NOMO-1 (cell line): ENCODE measurements around the gene CFAP46.

Experiments
- DNase-seq, 2 experiments: peaks; one replicate each; lab custom pipeline; 2025; ENCODE audit not compliant: unreplicated experiment in 2 of 2; lab: John Stamatoyannopoulos, UW

CFAP46 gene

DNA sequence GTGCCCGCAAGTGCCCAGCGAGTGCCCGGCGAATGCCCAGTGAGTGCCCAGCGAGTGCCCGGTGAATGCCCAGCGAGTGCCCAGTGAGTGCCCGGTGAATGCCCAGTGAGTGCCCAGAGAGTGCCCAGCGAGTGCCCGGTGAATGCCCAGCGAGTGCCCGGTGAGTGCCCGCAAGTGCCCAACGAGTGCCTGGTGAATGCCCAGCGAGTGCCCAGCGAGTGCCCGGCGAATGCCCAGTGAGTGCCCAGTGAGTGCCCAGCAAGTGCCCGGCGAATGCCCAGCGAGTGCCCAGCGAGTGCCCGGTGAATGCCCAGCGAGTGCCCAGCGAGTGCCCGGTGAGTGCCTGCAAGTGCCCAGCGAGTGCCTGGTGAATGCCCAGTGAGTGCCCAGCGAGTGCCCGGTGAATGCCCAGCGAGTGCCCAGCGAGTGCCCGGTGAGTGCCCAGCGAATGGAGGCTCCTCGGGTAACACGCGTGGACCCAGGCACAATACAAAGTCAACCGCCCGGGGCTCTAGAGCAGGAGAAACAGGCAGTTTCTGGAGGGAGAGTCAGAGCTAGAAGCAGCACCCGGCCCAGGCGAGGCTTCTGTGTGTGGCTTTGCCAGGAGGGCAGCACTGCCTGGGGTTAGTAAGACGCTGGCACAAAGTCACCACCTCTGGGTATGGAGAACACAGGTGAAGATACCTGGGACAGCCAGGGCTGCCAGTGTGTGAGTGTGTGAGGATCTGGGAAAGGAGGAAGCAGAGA, 38.2 kb upstream of the CFAP46 start:
- DNase-seq = no peak

DNA sequence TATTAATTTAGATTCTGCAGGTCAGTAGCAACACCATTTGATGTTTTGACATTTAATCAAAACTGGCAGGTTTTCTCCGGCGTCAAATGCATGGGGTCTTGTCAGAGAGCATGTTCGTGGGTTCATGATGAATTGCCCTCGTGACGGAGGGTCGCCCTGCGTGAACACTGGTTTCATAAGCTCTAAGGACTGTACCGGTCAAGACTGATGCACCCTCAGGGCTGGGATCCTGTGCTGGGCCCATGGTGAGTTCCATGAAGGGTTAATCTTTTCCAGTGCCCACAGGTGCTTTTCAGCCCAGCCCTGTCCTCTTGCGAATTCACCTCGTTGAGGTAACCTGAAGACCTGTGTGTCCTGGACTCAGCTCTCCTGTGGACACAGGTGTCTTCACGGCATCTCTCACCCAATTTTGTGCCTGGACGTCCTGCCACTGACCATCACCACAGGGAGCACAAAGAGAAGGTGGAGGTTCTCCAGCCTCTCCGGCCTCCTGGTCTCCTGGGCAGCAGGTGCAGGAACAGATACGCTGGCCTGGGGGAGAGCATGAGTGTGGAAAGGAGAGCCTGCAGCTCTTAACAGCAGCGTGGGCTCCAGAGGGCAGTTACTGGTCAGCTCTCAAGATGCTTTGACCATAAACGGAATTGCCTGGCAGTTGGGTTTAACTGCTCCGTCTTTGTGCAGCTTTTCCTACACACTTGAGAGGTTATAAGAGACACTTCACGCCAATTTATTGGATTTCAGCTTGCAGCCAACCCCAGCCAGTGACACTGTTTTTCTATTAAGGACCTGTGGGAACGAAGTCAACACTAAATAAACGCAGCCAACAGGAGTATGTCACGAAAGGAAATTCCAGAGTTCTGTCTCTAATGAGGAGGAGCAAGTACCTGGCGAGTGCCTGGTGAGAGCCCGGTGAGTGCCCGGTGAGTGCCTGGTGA, 37.4 kb upstream of the CFAP46 start:
- no peak for DNase-seq

DNA sequence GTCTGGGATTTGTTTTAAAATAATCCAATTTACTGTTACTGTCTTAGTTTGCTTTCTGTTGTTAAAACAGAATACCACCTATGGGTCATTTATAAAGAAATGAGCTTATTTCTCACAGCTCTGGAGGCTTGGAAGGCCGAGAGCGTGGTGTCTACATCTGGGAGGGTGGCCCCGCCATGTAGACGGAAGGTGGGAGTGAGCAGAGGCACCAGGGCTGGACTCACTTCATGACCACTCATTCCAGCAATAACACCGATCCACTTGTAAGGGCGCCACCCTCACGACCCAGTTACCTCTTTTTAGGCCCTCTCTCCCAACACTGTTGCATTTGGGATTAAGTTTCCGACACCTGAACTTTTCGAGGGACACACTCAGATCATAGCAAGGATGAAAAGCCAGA, 36.2 kb upstream of the CFAP46 start:
- DNase-seq = no peak

DNA sequence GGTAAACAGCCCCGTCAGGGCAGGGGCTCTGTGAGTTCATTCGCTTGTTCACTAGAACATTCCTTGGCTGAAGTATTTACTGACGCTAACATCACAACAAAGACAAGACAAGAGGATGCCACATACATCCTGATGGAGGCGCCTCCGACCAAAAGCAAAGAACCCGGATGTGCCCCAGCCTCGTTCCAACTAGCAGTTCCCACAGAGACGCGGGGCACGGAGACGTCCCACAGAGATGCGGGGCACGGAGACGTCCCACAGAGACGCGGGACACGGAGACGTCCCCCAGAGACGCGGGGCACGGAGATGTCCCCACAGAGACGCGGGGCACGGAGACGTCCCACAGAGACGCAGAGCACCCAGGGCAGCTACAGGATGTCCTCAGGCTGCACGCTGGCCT, 35.4 kb upstream of the CFAP46 start:
- DNase-seq = no peak

DNA sequence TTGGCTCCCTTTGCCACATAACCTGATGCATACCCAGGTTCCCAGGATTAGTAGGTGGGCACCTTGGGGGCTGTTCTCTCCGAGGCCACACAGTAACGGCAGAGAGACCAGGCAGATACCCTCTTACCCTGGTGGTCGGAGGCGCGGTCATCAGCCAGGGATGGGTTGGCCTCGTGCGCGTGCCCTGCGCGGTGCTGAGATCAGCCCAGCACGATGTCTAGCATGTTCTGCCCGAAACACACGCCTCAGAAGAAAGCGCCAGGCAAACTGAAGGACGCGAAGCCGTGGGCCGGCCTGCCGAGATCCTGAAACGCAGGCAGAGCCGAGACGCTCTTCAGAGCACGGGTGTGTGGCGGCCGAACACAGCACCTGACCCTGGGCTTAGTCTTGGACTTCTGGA, 34.7 kb upstream of the CFAP46 start:
- no peak for DNase-seq

DNA sequence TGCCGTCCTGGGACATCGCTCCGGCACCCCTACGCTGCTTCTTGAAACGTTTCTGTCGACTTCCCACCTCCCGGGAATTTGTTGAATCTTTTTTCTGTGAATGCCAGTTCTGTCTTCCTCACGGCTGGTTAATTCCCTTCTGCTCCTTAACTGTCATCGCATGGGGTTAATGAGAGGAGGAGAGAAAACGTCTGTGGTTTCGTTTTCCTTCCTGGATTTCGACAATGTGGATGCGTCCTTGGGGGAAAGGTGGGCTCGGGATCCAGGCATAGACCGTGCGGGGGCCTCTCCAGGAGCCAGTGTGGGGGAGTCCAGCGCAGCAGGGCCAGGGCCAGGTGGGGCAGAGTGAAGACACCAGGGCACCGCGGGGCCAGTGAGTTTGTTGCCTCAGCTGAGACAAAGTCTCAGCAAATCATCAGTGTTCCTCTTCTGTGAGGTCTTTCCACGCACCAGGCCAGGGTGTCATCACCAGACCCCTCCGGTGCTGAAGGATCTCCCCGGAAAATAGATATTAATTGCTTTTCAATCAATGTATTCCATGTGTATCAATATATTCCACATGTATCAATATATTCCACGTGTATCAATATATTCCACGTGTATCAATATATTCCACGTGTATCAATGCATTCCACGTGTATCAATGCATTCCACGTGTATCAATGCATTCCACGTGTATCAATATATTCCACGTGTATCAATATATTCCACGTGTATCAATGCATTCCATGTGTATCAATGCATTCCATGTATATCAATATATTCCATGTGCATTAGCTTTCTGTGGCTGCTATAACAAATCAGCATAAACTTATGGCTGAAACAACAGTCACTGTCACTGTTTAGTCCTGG, 33.7 kb upstream of the CFAP46 start:
- DNase-seq = no peak

DNA sequence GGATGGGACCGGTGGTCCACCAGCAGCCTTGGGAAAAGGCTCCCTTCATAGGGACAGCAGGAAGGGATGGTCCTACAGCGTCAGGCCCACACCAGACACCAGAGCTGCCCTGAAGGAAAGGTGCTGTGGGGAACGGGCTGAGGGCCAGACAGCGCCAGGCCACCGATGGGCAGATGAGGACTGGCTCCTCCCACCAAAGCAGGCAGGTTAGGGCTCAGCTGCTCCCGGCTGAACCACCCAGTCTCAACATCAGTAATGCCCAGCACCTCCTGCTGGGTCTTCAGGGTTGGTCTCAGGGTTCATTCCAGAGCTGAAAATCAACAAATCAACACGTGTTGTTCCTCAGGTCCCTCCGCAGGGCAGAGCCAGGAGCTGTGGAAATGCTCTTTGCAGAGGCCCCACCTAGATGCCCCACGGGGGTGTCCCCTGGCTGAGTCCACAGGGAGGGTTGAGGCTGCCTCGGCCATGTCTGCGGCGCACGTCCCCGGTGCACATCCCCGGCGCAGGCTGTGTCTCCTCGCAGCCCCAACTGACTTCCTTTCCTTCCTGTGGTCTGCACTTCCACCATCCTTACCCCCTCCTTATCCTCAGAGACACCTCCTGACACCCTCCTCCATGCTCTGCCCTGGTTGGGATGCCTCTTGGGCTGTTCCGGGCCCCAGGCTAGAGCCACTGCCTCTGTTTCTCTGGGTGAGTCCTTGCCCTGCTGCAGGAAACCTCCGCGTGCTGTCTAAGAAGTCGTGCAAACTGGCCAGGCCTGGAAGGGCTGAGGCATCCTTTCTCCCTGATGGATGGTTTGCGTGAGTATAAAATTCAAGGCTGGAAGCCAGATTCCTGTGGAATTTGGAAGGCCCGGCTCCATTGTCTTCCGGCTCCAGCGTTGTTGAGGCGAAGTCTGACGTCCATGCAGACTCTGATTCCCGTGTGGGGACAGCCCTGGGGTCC, 32.8 kb upstream of the CFAP46 start:
- no peak for DNase-seq

DNA sequence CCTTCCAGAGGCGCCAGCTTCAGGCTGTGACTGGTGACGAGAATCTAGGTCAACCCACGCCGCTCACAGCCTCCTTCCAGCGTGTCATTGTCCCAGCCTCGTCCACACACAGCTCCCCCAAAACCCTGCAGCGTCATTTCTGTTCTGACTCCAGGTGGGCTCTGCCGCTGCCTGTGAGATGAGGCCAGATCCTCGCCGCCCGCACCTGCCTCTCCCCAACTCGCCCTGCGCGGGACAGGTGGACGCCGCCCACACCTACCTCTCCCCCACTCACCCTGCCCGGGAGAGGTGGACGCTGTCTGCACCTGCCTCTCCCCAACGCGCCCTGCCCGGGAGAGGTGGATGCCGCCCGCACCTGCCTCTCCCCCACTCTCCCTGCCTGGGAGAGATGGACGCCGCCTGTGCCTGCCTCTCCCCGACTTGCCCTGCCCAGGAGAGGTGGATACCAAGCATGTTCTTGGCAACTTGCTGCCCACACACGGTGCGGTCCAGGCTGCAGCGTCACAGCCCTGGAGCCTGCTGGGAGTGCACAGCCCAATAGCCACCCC, 32.0 kb upstream of the CFAP46 start:
- DNase-seq = no peak

DNA sequence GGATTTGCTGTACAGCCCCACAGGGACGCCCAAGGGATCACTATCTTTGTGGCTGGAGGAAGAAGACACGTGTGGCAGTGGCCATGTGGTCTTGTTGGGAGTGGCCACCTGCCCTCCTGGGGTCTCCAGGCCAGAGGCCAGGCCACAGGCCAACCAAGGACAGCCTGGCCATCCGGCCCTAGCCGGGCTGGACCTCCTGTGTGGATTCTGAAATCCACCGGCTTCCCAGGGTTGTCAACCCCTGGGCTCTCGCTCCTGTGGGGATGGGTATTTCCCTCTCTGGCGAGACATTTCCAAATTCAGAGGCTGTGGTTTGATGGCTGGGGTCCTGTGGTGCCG, 31.5 kb upstream of the CFAP46 start:
- DNase-seq = no peak

DNA sequence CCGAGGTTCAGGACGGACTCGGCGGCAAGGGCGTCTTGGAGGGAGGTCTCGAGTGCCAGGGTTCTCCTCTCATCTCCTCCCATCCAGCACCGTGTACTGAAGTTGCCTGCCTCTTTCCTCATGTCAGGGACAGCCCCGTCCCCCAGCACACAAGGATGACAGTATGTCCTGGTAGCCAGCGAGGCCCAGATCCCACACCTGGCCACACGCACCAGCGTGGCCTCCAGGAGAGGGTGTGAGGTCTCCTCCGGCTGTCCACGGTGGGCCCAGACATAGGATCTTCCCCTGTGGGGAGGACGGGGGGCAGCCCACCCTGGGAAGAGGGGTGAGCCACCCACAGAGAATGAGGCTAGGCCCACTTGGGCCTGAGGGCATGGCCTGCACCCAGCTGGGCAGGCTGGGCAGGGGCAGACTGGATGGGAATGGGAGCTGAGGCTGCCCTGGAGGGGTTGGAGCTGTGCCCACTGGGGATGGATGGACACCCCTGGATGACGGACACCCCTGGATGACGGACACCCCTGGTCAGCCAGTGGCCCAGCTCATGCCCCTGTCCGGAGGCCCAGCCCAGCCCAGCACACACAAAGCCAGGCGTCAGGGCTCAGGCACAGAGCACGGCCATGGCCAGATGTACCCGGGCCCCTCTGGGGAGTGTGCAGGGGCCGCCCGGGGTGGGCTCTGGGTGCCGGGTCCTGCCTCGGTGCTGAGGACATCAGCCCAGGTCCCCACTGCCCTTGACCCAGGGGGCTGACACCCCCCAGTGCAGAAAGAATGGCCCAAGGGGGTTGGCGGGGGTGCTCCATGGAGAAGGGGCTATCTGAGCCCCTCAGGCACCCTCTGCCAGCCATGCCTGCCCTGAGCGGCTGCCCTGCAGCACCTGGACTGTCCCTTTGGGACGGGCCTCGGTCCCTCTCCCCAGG, 30.9 kb upstream of the CFAP46 start:
- no peak for DNase-seq

DNA sequence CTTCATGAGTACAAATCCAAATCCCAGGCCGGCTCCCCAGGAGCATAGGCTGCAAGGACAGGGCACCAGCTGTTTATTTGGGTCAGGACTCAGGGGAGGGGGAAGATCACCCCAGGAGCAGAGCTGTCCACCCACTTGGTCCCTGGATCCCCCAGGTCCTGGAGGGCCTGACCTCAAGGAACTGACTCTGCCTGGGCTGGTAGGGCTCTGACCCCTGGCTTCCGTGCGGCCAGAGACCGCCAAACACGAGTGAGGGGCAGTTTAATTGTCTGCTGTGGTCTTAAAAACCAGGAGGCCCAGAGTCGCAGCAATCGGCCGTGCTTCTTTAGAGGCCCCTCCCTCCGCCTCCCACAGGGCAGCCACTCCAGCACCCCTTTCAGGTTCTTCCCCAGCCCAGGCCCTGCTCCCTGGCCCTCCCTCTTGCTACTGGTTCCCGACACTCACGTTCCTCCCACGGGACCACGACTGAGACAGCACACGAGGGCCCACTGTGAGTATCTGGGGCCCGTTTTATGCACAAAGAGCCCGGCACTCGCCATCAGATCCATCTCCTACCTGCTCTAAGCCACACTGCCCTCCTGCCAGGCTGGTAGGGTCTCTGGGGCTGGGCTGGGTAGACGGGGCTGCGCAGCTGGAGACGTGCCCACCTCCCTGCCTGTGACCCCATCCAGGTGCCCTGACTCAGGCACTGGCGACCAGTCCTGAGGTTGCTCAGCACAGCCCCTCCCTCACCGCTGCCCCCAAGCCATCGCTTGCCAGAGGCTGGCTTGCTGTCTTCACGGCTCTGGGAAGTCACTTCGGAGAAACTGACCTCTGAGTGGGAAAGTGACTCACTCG, 30.0 kb upstream of the CFAP46 start:
- DNase-seq = no peak

DNA sequence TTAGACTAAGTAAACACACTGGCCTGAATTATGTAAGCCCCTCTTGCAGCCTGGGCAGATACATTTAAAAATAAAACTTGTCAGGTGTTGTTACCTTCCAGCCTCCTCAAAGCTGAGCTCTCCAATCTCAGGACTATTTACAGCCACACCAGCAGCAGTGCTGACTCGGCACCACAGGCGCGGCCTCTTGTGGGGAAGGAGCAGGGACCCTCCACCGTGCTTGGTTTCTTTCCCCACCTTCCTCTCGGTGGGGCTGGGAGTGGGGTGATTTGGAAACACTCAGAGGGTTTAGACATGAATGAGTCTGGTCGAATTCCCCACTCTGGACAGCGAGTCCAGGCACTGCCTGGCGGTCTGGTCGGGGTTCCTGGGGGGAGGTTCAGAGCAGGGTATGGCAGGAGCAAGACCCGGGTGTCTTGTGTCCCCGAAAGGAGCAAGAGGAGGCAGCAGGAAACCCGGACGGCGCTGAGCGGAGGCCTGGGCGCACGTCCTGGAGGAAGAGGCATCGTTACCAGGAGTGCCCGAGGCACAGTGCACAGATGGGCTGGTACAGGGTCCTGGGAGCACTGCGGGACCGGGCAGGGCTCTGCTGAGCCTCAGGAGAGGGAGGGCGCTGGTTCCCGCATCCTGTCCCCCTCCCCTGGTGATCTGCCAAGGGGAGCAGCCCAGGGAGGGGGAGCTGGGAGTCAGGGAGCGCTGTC, 29.2 kb upstream of the CFAP46 start:
- DNase-seq = no peak

DNA sequence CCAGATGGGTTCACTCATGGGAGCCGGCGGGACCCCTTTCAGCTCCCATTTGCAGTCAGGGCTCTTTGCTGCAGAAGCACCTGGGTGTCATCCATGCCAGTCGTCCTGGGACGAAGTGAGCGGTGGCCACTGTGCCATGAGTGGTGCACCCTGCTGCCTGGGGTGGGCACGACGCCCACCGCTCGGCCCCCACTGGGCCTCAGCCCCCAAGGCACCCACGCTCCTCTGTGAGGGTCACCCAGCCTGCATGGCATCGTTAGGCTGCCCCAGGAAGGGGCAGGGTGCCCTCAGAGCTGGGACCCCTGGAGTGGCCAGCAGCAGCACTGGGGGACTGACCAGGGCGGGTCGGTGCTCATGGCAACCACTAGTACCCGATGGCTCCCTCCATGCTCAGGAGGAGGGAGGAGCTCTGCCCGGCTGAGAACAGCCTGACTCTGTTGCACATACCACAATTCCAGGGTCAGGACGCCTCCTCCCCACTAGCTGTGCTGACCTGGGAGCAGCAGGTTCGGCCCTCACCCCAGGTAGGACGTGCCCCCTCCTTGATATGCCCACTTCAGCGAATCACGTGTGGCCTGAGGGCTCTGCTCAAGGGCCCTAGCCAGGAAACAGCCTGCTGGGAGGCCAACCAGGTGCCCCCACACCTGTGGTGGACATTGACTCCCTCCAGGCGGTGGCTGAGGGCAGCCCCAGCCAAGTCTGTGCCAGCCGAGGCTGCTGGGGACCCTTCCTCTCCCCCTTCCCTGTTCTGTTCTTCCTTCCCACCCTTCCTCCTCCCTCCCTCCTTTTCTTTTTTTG, 28.5 kb upstream of the CFAP46 start:
- no peak for DNase-seq

DNA sequence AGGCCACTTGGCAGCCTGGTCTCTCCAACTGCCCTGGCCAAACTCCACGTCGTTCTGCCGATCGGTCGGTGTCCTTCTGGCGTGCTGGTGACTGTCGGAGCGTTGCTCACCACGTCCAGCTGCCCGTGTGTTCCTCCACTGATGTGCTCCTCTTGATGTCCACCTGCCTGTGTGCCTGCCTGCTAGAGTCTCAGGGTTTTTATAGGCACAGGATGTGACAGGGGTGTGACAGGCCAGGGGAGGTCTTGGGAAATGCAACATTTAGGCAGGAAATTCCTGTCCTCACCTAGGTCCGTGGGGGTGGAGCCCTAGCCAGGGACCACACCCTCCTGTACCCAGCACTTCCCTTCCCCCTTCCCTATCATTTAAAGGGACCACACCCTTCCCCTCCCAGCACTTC, 25.2 kb upstream of the CFAP46 start:
- DNase-seq = no peak

DNA sequence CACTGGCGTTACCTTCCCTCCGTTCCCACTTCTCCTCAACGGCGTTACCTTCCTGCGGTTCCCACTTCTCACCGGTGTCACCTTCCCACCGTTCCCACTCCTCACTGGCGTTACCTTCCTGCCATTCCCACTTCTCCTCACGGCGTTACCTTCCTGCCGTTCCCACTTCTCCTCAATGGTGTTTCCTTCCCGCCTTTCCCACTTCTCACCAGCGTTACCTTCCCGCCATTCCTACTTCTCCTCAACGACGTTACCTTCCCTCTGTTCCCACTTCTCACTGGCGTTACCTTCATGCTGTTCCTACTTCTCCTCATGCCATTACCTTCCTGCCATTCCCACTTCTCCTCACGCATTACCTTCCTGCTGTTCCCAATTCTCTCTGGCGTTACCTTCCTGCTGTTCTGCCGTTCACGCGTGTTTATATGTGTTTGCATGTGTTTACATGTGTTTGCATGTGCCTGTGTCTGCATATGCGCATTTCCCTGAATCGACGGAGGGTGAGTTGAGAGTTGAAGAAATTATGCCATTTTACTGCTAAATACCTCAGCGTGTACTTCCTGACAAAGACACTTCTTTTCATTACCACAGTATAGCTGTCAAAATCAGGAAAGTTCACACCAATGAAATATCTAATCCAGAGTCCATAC, 23.2 kb upstream of the CFAP46 start:
- no peak for DNase-seq
